ENCODE data around the gene KRTAP5-6.

DNA sequence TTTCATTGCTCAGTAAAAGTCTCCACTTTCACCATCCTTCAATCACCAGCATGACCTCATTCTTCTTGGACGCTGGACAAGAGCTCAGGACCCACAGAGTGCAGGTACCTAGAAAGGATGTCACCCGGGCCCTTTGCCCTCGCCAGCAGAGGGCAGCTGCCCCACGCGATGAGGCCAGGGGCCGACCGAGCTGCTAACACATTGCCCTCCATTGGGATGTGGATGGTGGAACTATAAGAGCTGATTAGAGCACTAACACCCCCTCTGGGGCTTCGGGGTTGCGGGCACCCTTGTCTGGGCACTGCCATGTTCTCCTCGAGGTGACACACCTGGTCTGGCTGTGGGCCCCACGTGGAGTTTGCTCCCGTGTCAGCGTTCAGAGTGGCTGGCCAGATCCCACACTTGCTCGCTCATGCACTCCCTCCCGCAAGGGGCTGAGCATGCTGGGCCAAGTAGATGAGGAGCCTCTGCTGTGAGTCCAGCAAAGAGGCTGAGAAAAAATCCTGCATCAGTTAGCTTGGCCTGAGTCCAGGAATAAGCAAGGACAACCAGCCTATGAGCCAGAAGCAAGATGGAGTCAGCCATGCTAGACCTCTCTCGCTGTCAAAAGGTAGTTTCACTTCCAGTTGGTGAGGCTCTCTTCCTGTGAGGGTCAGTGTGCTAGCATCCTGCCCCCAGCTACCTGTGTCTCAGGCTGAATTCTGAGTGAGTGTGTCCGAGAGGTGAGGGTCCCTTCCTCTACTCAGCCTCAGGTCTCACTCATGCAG, 9.8 kb downstream of the KRTAP5-6 start:
- TF ChIP-seq, protein P1, sequence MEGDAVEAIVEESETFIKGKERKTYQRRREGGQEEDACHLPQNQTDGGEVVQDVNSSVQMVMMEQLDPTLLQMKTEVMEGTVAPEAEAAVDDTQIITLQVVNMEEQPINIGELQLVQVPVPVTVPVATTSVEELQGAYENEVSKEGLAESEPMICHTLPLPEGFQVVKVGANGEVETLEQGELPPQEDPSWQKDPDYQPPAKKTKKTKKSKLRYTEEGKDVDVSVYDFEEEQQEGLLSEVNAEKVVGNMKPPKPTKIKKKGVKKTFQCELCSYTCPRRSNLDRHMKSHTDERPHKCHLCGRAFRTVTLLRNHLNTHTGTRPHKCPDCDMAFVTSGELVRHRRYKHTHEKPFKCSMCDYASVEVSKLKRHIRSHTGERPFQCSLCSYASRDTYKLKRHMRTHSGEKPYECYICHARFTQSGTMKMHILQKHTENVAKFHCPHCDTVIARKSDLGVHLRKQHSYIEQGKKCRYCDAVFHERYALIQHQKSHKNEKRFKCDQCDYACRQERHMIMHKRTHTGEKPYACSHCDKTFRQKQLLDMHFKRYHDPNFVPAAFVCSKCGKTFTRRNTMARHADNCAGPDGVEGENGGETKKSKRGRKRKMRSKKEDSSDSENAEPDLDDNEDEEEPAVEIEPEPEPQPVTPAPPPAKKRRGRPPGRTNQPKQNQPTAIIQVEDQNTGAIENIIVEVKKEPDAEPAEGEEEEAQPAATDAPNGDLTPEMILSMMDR (IDR thresholded peaks at IDR 0.05): peak in 2 of 7 experiments; percentile 9 to 23
- TF ChIP-seq POLR2A (IDR thresholded peaks at IDR 0.05): no peak

All from body of pancreas (tissue), 4 donors.